Right atrium auricular region (tissue), 2 donors: ENCODE measurements around the gene NDUFB7. TPM values are rescaled to one million over a fixed set of nuclear protein-coding genes. Genes with fewer than 3 reads are reported as not detected.

Experiments used
- DNase-seq: peaks from one replicate; pipeline ENCODE4 v3.0.0-alpha.2; 2019; ENCODE audit warnings: low spot score
- H3K27ac ChIP-seq, 2 donors: fragments of 200-600 bp; sonication (generic); 1 replicate in 1 of 2; 2 replicates in 1 of 2; pipeline ENCODE4 v1.5.1; 2016 to 2019
- H3K27me3 ChIP-seq, 2 donors: fragments of 200-600 bp; sonication (generic); one replicate each; pipeline versions ENCODE4 v1.5.1 to v1.6.0; 2017 to 2019
- H3K36me3 ChIP-seq: fragments of 200-600 bp; sonication (generic); one replicate; pipeline ENCODE4 v1.5.1; 2016
- H3K4me1 ChIP-seq, 2 donors: fragments of 200-600 bp; sonication (generic); one replicate each; pipeline versions ENCODE4 v1.5.1 to v1.6.0; 2017 to 2019
- H3K4me3 ChIP-seq, 2 donors: fragments of 200-600 bp; sonication (generic); 1 replicate in 1 of 2; 2 replicates in 1 of 2; pipeline ENCODE4 v1.5.1; 2017 to 2019; ENCODE audit warnings: mild to moderate bottlenecking in 1 of 2, moderate library complexity in 1 of 2
- H3K9me3 ChIP-seq, 2 donors: fragments of 200-600 bp; sonication (generic); one replicate each; pipeline ENCODE4 v1.5.1; 2019
- total RNA-seq, 2 donors: library from RNA; depleted of rRNA; stranded (reverse); fragments of >200 nt; gene quantifications; one replicate each; pipeline ENCODE4 v1.1.0, GENCODE V29; 2016
- TF ChIP-seq, protein P1 (sequence below), 2 donors: fragments of 200-600 bp; sonication (generic); IDR thresholded peaks; one replicate each; pipeline ENCODE4 v1.5.1; 2019; ENCODE audit warnings: antibody characterized with exemption in 2 of 2

Gene NDUFB7
- total RNA-seq, 2 donors from 2014 or later = 593 to 729 TPM

DNA sequence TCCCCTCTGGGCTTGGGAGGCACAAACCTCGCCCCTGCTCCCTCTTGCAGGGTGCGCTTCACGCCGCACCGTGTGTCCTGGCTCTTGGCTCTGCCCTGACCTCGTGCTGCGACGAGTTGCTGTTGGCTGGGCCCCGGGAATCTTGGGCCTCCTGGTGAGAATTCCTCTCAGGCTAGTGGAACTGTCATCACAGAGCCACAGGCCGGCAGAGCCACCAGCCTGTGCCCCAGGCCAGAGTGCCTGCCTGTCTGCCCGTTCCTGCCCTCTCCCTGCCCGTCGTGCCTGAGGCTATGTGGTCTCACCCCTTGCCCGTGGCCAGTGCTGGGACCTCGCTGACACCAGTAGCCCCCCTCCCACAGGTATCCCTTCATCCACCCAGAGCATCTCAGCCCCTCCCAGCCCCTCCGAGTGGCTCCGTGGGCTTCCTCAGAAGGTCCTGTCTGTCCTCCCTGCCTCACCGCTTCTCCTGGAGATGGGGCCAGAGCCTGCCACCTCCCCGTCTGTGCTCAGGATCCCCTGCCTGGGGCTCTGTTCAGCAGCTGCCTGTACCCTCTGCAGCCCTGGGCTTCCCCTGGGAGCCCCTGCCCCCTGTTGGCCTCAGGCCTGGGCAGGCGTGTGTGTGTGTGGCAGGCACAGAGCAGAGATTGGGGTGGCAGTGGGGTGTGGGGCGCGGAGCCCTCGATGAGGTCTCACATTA is 13.3 kb downstream of the NDUFB7 start:
- no peak for DNase-seq
- Histone ChIP-seq H3K36me3 (no peaks in the 10 kb centered on the region), H3K4me1 (peaks cover 0 to 65% of the 10 kb centered on the region in 2 donors)

DNA sequence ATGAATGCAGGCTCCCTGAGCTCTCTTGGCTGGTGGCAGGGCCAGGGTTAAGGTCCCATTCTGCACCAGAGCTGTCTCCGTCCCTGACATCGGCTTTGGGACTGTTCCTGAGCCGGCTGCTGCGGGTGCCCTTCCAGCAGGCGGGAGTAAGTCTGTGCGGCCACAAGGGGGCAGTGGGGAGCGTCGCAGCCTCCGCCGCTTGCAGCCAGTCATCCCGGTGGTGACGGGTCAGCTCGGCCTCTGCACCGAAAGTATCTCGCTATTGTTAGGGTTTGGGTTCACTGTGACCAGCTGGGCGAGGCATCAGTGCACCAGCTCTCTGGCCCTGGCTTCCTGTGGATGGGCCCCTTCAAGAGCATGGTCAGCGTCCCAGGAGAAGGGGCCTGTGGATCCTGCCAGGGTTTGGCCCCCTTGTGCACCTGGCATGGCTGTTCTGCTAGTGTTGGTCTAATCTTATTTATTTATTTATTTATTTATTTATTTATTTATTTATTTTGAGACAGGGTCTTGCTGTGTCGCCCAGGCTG is 15.1 kb downstream of the NDUFB7 start:
- Histone ChIP-seq H3K9me3 (no peaks in the 10 kb centered on the region), H3K4me1 (peaks cover 0 to 48% of the 10 kb centered on the region in 2 donors), H3K27ac (peak overlapping the region in 1 of 2 donors; percentile 21), H3K27me3 (no peaks in the 10 kb centered on the region), H3K4me3 (peak overlapping the region in 1 of 2 donors; percentile 18), H3K36me3 (no peaks in the 10 kb centered on the region)
- TF ChIP-seq, protein P1, sequence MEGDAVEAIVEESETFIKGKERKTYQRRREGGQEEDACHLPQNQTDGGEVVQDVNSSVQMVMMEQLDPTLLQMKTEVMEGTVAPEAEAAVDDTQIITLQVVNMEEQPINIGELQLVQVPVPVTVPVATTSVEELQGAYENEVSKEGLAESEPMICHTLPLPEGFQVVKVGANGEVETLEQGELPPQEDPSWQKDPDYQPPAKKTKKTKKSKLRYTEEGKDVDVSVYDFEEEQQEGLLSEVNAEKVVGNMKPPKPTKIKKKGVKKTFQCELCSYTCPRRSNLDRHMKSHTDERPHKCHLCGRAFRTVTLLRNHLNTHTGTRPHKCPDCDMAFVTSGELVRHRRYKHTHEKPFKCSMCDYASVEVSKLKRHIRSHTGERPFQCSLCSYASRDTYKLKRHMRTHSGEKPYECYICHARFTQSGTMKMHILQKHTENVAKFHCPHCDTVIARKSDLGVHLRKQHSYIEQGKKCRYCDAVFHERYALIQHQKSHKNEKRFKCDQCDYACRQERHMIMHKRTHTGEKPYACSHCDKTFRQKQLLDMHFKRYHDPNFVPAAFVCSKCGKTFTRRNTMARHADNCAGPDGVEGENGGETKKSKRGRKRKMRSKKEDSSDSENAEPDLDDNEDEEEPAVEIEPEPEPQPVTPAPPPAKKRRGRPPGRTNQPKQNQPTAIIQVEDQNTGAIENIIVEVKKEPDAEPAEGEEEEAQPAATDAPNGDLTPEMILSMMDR (IDR thresholded peaks at IDR 0.05) = peak; percentile 96 to 98
- peak; percentile 67 for DNase-seq

More for the DNA sequence above, 13.3 kb downstream of the NDUFB7 start:
- peak overlapping the region; percentile 22 to 91 for H3K27ac ChIP-seq
- TF ChIP-seq, protein P1 (IDR thresholded peaks at IDR 0.05) = no peak
- no peaks in the 10 kb centered on the region for H3K9me3 ChIP-seq
- no peaks in the 10 kb centered on the region for H3K27me3 ChIP-seq
- H3K4me3 ChIP-seq = no peak overlapping the region

DNA sequence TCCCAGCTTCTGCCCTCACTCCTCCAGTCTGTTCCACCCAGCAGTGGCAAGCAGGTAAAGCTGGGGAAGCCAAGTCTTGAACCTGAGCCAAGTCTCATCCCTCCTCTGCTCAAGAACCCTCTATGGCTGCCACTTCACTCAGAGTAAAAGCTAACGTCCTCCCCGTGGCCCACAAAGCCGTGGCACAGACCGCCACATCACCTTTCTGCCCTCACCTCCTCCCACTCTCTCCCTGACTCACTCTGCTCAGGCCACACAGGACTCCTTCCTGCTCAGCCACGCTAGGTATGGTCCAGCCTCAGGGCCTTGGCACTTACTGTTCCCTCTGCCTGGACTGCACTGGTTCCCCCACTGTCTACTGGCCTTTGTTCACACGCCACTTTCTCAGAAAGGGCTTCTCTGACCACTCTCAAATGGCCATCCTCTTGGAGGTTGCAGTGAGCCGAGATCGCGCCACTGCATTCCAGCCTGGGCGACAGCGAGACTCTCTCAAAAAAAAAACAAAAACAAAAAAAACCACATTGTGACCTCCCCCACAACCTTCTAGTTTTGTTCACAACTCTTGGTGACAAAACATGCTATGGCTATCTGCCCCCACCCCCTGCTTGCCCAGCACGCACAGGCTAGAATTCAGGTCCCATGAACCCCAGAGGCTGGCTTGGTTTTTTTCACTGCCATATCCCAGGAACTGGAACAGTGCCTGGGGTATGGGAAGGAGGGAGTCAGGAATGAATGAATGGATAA is 15.8 kb downstream of the NDUFB7 start:
- TF ChIP-seq, protein P1 (IDR thresholded peaks at IDR 0.05) = no peak
- H3K27ac ChIP-seq = no peak overlapping the region
- H3K27me3 ChIP-seq = no peaks in the 10 kb centered on the region
- H3K4me1 ChIP-seq = peaks cover 0 to 48% of the 10 kb centered on the region in 2 donors
- no peak for DNase-seq
- H3K9me3 ChIP-seq = no peaks in the 10 kb centered on the region
- H3K4me3 ChIP-seq = peak overlapping the region in 1 of 2 donors; percentile 18
- H3K36me3 ChIP-seq = no peaks in the 10 kb centered on the region

DNA sequence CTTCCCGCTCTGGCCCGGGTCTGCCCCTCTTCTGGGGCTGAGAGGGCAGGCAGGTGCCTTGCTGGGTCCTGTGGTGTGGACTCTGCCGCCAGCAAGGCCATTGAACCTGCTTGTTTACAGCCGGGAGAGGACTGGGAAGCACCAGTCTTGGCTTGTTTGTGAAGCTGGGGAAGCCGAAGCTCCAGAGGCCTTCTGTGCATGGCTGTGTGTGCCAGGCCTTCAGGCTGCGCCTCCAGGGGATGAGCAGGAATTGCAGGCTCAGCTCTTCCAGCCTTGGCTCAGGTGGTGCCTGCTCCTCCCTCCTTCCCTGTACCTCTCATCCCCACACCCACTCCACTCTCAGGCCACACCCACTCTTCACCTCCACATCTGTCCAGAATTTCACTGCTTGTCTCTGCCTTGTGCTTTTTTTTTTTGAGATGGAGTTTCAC is 17.5 kb downstream of the NDUFB7 start:
- Histone ChIP-seq H3K36me3 (no peaks in the 10 kb centered on the region), H3K27me3 (no peaks in the 10 kb centered on the region), H3K9me3 (no peaks in the 10 kb centered on the region), H3K4me1 (peaks cover 0 to 35% of the 10 kb centered on the region in 2 donors), H3K27ac (no peak overlapping the region), H3K4me3 (no peak overlapping the region)
- TF ChIP-seq, protein P1 (IDR thresholded peaks at IDR 0.05) = no peak
- no peak for DNase-seq

DNA sequence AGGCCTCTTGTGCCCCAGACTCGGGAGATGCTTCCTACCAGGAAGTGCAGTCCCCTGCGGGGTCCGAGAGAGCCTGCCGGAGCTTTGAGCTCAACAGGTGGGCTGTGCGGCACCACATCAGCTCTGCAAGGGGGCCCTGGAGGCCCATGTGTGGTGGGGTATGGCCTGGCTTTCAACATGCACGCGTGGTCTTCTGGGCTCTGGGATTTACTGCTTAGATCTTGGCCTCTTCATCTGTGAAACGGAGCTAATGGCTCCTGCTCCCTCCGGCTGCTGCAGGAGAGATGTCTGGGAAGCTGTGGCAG is 18.0 kb downstream of the NDUFB7 start:
- Histone ChIP-seq H3K4me3 (no peak overlapping the region), H3K4me1 (peaks cover 0 to 30% of the 10 kb centered on the region in 2 donors)

More for the DNA sequence above, 18.0 kb downstream of the NDUFB7 start:
- TF ChIP-seq, protein P1 (IDR thresholded peaks at IDR 0.05) = no peak
- H3K27me3 ChIP-seq = no peaks in the 10 kb centered on the region
- no peaks in the 10 kb centered on the region for H3K36me3 ChIP-seq
- H3K27ac ChIP-seq = no peak overlapping the region
- DNase-seq = no peak
- no peaks in the 10 kb centered on the region for H3K9me3 ChIP-seq
